ENCODE data around the gene ANAPC5.

The ANAPC5 gene

DNA sequence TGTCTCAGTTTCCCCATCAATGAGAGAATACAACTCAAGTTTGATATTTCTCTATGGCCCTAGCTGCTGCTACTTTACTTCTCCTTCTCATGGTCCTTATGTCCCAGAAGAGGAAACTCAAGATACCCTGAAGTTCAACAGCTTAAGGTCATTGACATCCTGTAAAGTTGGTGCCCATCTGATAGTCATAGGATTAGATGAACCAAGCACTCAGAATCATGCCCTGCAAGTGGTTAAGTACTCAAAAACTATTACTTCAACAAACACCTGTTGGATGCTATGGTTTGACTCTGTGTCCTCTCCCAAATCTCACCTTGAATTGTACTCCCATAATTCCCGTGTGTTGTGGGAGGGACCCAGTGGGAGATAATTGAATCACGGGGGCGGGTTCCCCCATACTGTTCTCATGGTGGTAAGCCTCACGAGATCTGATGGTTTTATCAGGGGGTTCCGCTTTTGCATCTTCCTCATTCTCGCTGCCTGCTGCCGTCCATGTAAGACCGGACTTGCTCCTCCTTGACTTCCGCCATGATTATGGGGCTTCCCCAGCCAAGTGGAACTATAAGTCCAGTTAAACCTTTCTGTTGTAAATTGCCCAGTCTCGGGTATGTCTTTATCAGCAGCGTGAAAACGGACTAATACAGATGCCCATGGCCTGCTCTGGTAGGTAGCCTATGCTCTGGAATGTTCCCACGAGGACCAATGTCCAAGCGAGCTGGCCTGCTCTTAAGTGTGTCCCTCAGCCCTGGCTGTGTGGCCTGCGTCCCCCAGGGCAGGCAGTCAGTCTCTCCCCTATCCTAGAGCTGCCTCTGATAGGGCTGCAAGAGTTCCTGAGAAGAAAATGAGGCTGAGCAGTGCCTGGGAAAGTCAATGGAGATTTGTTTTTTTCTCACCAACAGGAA is 73.8 kb downstream of the ANAPC5 start:
- no peak overlapping the region for H3K4me3 Mint-ChIP-seq
- H3K4me1 Mint-ChIP-seq (ENCODE audit: low read depth), result peaks cover 5% of the 10 kb centered on the region
- H3K27me3 Mint-ChIP-seq (ENCODE audit: low read depth), result no peaks in the 10 kb centered on the region
- no peak overlapping the region for H3K27ac Mint-ChIP-seq
- no peaks in the 10 kb centered on the region for H3K9me3 Mint-ChIP-seq
- H3K36me3 Mint-ChIP-seq (ENCODE audit: low read depth), result peaks cover 2% of the 10 kb centered on the region

GRCh38 chr12:121277374-121277759 is 74.8 kb downstream of the ANAPC5 start:
- H3K36me3 Mint-ChIP-seq (ENCODE audit: low read depth), result peaks cover 7% of the 10 kb centered on the region
- H3K27ac Mint-ChIP-seq, result no peak overlapping the region
- no peak overlapping the region for H3K4me3 Mint-ChIP-seq
- H3K9me3 Mint-ChIP-seq, result no peaks in the 10 kb centered on the region
- H3K4me1 Mint-ChIP-seq (ENCODE audit: low read depth), result peaks cover 7% of the 10 kb centered on the region
- H3K27me3 Mint-ChIP-seq (ENCODE audit: low read depth), result no peaks in the 10 kb centered on the region

GRCh38 chr12:121274036-121274763 is 78.0 kb downstream of the ANAPC5 start:
- Mint-ChIP-seq H3K9me3 (no peaks in the 10 kb centered on the region), H3K4me3 (no peak overlapping the region), H3K4me1 (ENCODE audit: low read depth) (peaks cover 5% of the 10 kb centered on the region), H3K27me3 (ENCODE audit: low read depth) (no peaks in the 10 kb centered on the region), H3K36me3 (ENCODE audit: low read depth) (peaks cover 18% of the 10 kb centered on the region), H3K27ac (no peak overlapping the region)

DNA sequence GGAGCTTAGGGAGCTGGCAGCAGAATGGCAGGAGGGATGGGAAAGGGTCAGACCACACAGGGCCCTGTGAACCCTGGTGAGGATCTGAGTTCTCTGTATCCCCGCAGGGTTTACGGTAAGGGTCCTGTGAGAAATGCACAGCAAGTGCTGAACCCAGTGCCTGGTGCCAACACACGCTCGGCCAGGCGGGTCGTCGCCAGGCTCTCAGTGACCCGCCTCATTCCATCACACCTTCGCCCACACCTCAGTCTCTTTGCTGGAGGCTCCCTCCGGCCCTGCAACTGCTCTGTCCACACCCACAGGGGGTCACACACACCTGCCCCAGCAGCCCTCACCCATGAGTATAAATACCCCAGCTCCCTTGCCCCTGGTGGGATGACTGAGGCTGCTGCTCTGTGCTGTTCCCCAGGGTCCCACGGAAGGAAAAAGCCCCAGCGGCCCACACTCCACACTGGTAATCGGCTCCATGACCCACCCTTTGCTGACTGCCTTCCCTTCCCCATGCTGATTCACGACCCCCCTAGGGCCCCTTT is 78.8 kb downstream of the ANAPC5 start:
- Mint-ChIP-seq H3K27ac (no peak overlapping the region), H3K27me3 (ENCODE audit: low read depth) (no peaks in the 10 kb centered on the region), H3K4me1 (ENCODE audit: low read depth) (peaks cover 5% of the 10 kb centered on the region), H3K36me3 (ENCODE audit: low read depth) (peaks cover 22% of the 10 kb centered on the region), H3K4me3 (no peak overlapping the region), H3K9me3 (no peaks in the 10 kb centered on the region)

DNA sequence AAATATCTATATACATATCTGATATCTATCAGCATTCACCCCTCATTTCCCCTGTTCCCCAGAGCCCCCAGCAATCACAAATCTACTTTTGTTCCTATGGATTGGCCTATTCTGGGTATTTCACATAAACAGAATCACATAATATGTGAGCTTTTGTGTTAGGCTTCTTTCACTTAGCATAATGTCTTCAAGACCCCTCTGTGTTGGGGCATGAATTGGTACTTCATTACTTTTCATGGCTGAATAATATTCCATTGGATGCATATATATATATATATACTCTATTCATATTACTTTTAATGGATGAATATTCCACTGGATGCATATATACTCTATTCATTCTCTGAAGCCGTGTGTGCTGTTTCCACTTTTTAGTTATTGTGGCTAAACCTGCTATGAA is 84.4 kb downstream of the ANAPC5 start:
- Mint-ChIP-seq H3K4me3 (no peak overlapping the region), H3K9me3 (no peaks in the 10 kb centered on the region), H3K36me3 (ENCODE audit: low read depth) (peaks cover 27% of the 10 kb centered on the region), H3K27me3 (ENCODE audit: low read depth) (no peaks in the 10 kb centered on the region), H3K27ac (no peak overlapping the region), H3K4me1 (ENCODE audit: low read depth) (peaks cover under 1% of the 10 kb centered on the region)

DNA sequence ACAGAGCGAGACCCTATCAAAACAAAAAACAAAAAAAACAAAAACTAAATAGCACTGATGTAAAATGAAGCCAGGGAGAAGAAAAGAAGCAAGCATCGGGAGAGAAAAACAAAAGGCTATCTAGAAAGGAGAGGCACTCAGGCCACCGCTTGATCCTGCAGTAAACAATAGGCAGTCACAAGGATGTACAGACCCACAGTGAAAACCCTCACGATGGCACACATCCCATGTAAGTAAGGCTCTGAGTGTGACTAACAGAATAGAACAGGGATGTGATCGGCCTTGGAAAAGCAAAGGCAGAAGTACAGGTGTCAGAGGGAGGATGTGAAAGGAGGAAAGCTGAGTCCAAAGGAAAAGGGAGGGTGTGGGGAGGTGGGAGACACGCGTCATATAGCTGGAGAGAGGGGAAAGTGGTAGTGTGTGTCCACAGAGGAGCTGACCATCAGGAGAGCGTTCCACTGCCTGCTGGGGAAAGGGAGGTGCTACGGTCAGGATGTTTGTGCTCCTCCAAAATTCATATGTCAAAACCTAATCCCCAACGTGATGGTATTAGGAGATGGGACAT is 87.2 kb downstream of the ANAPC5 start:
- H3K27ac Mint-ChIP-seq, result no peak overlapping the region
- H3K4me3 Mint-ChIP-seq, result no peak overlapping the region
- H3K4me1 Mint-ChIP-seq (ENCODE audit: low read depth), result no peaks in the 10 kb centered on the region
- peaks cover 30% of the 10 kb centered on the region for H3K36me3 Mint-ChIP-seq (ENCODE audit: low read depth)
- no peaks in the 10 kb centered on the region for H3K27me3 Mint-ChIP-seq (ENCODE audit: low read depth)
- no peaks in the 10 kb centered on the region for H3K9me3 Mint-ChIP-seq

- H3K36me3 Mint-ChIP-seq (ENCODE audit: low read depth), result peaks cover 28% of the 10 kb centered on the region
- no peak overlapping the region for H3K4me3 Mint-ChIP-seq
- H3K27ac Mint-ChIP-seq, result no peak overlapping the region
- no peaks in the 10 kb centered on the region for H3K9me3 Mint-ChIP-seq
- H3K4me1 Mint-ChIP-seq (ENCODE audit: low read depth), result no peaks in the 10 kb centered on the region
- no peaks in the 10 kb centered on the region for H3K27me3 Mint-ChIP-seq (ENCODE audit: low read depth)
Measured at GRCh38 chr12:121264135-121264534, 88.1 kb downstream of the ANAPC5 start.

DNA sequence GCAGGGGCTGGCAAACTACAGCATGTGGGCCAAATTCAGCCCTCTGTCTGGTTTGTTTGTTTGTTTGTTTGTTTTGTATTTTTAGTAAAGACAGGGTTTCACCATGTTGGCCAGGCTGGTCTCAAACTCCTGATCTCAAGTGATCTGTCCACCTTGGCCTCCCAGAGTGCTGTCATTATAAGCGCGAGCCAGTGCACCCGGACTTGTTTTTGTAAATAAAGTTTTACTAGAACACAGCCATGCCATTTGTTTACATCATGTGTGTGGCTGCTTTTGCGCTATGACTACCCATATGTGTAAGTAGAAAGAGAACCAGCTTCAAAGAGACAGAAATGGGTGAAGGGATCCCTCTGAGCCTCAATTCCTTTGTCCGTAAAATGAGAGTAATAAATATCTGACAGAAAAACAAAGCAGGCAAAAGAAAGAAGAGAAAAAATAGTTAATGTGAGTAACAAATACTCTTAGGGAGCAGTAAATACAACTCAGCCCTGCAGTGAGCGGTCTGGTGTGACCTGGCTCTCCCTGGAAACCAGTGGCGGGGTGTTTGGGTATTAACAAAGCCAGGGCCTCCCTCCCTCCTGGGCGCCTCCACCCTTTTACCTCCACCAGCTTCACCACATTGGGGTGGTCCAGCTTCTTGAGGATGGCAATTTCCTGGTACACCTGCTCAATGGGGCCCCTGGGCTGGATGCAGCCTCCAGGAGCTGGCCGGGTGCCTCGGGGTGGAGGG is 88.8 kb downstream of the ANAPC5 start:
- H3K9me3 Mint-ChIP-seq, result no peaks in the 10 kb centered on the region
- no peaks in the 10 kb centered on the region for H3K27me3 Mint-ChIP-seq (ENCODE audit: low read depth)
- no peak overlapping the region for H3K27ac Mint-ChIP-seq
- peaks cover 29% of the 10 kb centered on the region for H3K36me3 Mint-ChIP-seq (ENCODE audit: low read depth)
- no peaks in the 10 kb centered on the region for H3K4me1 Mint-ChIP-seq (ENCODE audit: low read depth)
- H3K4me3 Mint-ChIP-seq, result no peak overlapping the region

DNA sequence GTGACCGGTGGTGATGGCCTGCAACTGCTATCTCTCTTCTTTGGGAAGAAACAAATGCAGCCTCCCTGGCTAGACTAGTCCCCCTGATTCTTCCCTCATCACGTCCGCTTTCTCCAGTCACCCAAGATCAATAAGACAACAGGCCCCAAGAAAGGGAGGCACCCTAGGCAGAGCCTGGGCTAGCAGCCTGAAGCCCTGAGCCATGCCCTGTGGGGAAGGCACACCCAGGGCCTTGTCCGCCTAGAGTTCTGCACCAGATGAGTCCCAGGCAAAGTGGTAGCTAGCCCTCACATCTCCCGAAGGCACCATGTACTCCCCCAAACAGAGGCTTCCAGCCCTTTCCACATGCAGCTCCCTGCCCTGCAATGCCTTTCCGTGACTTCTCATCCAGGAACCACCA is 90.8 kb downstream of the ANAPC5 start:
- peaks cover 34% of the 10 kb centered on the region for H3K36me3 Mint-ChIP-seq (ENCODE audit: low read depth)
- H3K4me3 Mint-ChIP-seq, result no peak overlapping the region
- no peak overlapping the region for H3K27ac Mint-ChIP-seq
- H3K4me1 Mint-ChIP-seq (ENCODE audit: low read depth), result no peaks in the 10 kb centered on the region
- no peaks in the 10 kb centered on the region for H3K27me3 Mint-ChIP-seq (ENCODE audit: low read depth)
- H3K9me3 Mint-ChIP-seq, result no peaks in the 10 kb centered on the region

- no peaks in the 10 kb centered on the region for H3K27me3 Mint-ChIP-seq (ENCODE audit: low read depth)
- no peak overlapping the region for H3K4me3 Mint-ChIP-seq
- H3K9me3 Mint-ChIP-seq, result no peaks in the 10 kb centered on the region
- no peaks in the 10 kb centered on the region for H3K4me1 Mint-ChIP-seq (ENCODE audit: low read depth)
- peaks cover 36% of the 10 kb centered on the region for H3K36me3 Mint-ChIP-seq (ENCODE audit: low read depth)
- no peak overlapping the region for H3K27ac Mint-ChIP-seq
Measured at GRCh38 chr12:121260091-121260490, 92.1 kb downstream of the ANAPC5 start.

- Mint-ChIP-seq H3K27me3 (ENCODE audit: low read depth) (no peaks in the 10 kb centered on the region), H3K36me3 (ENCODE audit: low read depth) (peaks cover 39% of the 10 kb centered on the region), H3K4me1 (ENCODE audit: low read depth) (peaks cover 4% of the 10 kb centered on the region), H3K4me3 (no peak overlapping the region), H3K27ac (no peak overlapping the region), H3K9me3 (no peaks in the 10 kb centered on the region)
Measured at GRCh38 chr12:121259074-121259473, 93.1 kb downstream of the ANAPC5 start.
